Osteoblast (primary cell): ENCODE data around the gene PI4K2B. TPM values are rescaled to one million over a fixed set of nuclear protein-coding genes. Genes with fewer than 3 reads are reported as not detected.
A peak's percentile ranks its signal among the peaks of the same experiment; 100 is the strongest.
"Not testable (repeated sequence)": the region's sequence is repeated elsewhere in the genome, so short reads cannot be mapped to it uniquely, and the experiment has no call there.

Source experiments
- DNase-seq: peaks from one replicate; pipeline ENCODE4 v3.0.0; 2011; ENCODE audit warnings: low spot score, mixed read lengths; ENCODE audit not compliant: insufficient read length; ENCODE audit errors: missing footprints
- H2AFZ ChIP-seq: 2 replicates; pipeline ENCODE4 v1.6.0; 2011; ENCODE audit warnings: mild to moderate bottlenecking, low read length
- H3K27ac ChIP-seq: 2 replicates; pipeline ENCODE4 v1.5.1; 2011; ENCODE audit warnings: mild to moderate bottlenecking, low read depth, low read length, moderate library complexity
- H3K27me3 ChIP-seq: 2 replicates; pipeline ENCODE4 v1.6.0; 2012; ENCODE audit warnings: mild to moderate bottlenecking, control low read depth, inconsistent platforms, low read length, moderate library complexity; ENCODE audit not compliant: insufficient read depth
- H3K36me3 ChIP-seq: 2 replicates; pipeline ENCODE4 v1.5.1; 2011; ENCODE audit warnings: mild to moderate bottlenecking, low read length, control low read depth, moderate library complexity; ENCODE audit not compliant: insufficient read depth
- H3K4me1 ChIP-seq: 2 replicates; pipeline ENCODE4 v1.5.1; 2011; ENCODE audit warnings: mild to moderate bottlenecking, low read length, control low read depth, moderate library complexity; ENCODE audit not compliant: insufficient read depth
- H3K4me2 ChIP-seq: 2 replicates; pipeline ENCODE4 v1.6.0; 2011; ENCODE audit warnings: mild to moderate bottlenecking, low read length; ENCODE audit not compliant: insufficient read depth
- H3K4me3 ChIP-seq: fragments of 200-600 bp; sonication (generic); 3 replicates; pipeline ENCODE4 v1.5.1; 2012; ENCODE audit warnings: mild to moderate bottlenecking, low read length, inconsistent platforms; ENCODE audit not compliant: insufficient read depth
- H3K79me2 ChIP-seq: 2 replicates; pipeline ENCODE4 v1.6.0; 2012; ENCODE audit warnings: mild to moderate bottlenecking, low read length, control low read depth, inconsistent platforms; ENCODE audit not compliant: insufficient read depth
- H3K9me3 ChIP-seq: 2 replicates; pipeline ENCODE4 v1.5.1; 2011; ENCODE audit warnings: low read depth, low read length, control low read depth
- H4K20me1 ChIP-seq: 2 replicates; pipeline ENCODE4 v1.6.0; 2012; ENCODE audit warnings: mild to moderate bottlenecking, low read length, control low read depth; ENCODE audit not compliant: insufficient read depth
- total RNA-seq: library from RNA; depleted of rRNA; stranded (reverse); fragments of >200 nt; gene quantifications from 2 replicates; pipeline ENCODE4 v1.2.3, GENCODE V29; 2012
- TF ChIP-seq, protein P1 (sequence below): IDR thresholded peaks from 2 replicates; pipeline ENCODE4 v1.5.1; 2011; ENCODE audit warnings: mild to moderate bottlenecking, low read depth, low read length, moderate library complexity; ENCODE audit errors: extremely low read depth

Gene PI4K2B
- total RNA-seq, 1 donor: 20.3 TPM

DNA sequence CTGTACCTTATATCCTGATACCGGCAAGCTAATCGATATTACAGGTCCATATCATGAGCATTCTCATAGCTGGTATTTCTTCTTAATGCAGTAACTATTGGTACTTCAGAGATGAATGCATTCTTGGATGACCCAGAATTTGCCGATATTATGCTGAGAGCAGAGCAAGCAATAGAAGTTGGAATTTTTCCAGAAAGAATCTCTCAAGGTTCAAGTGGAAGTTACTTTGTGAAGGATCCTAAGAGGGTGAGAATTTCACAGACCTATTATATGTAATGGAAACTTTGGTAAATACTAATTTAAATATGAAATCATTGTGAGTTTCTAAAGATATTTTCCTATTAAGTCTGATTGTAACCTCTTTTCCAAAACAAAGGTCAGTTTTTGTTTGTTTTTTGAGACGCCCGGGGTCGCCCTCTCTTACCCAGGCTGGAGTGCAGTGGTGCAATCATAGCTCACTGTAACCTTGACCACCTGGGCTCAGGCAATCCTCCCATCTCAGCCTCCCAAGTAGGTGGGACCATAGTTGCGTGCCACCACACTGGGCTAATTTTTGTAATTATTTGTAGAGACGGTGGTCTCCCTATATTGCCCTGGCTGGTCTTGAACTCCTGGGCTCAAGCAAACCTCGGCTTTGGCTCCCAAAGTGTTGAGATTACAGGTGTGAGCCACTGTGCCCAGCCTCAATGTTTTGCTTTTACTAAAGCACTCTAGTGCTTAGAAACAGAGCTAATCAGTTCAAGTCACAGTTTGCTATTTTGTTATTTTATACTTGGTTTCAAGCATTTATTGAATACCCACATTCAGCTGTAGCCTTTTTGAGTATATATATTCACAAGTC lies 18.6 kb downstream of the PI4K2B start:
- no peaks in the 10 kb centered on the region for H3K9me3 ChIP-seq
- H4K20me1 ChIP-seq: no peaks in the 10 kb centered on the region
- peak overlapping the region; percentile 27 for H2AFZ ChIP-seq
- no peak for DNase-seq
- TF ChIP-seq, protein P1, sequence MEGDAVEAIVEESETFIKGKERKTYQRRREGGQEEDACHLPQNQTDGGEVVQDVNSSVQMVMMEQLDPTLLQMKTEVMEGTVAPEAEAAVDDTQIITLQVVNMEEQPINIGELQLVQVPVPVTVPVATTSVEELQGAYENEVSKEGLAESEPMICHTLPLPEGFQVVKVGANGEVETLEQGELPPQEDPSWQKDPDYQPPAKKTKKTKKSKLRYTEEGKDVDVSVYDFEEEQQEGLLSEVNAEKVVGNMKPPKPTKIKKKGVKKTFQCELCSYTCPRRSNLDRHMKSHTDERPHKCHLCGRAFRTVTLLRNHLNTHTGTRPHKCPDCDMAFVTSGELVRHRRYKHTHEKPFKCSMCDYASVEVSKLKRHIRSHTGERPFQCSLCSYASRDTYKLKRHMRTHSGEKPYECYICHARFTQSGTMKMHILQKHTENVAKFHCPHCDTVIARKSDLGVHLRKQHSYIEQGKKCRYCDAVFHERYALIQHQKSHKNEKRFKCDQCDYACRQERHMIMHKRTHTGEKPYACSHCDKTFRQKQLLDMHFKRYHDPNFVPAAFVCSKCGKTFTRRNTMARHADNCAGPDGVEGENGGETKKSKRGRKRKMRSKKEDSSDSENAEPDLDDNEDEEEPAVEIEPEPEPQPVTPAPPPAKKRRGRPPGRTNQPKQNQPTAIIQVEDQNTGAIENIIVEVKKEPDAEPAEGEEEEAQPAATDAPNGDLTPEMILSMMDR: no peak
- H3K27me3 ChIP-seq: no peaks in the 10 kb centered on the region
- peak overlapping the region; percentile 76 for H3K4me2 ChIP-seq
- no peaks in the 10 kb centered on the region for H3K36me3 ChIP-seq
- H3K4me1 ChIP-seq: peaks cover 6% of the 10 kb centered on the region
- H3K4me3 ChIP-seq: peak overlapping the region; percentile 55
- peak overlapping the region; percentile 38 for H3K27ac ChIP-seq
- peaks cover 42% of the 10 kb centered on the region for H3K79me2 ChIP-seq

DNA sequence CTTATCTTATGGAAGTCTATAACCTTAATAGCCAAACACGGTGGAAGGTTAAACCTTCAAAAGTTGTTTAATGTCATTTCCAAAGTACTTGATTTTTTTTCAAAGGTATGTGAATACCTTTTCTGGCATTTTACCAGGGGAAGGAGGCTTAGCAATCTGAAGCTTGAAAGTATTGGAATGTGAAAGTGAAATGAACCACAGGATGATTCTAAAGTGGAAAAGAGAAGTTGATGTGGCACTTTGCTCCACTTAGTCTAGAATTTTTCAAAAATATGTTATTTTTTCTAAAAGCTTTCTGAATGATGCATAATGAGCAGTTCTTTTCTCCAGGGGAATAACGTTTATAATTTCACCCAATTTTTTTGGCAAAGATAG lies 19.2 kb downstream of the PI4K2B start:
- peak overlapping the region; percentile 38 for H3K27ac ChIP-seq
- H3K4me2 ChIP-seq: peak overlapping the region; percentile 76
- no peaks in the 10 kb centered on the region for H4K20me1 ChIP-seq
- H3K79me2 ChIP-seq: peaks cover 36% of the 10 kb centered on the region
- H3K27me3 ChIP-seq: no peaks in the 10 kb centered on the region
- peak overlapping the region; percentile 27 for H2AFZ ChIP-seq
- peaks cover 6% of the 10 kb centered on the region for H3K4me1 ChIP-seq
- TF ChIP-seq, protein P1: no peak
- no peaks in the 10 kb centered on the region for H3K9me3 ChIP-seq
- no peaks in the 10 kb centered on the region for H3K36me3 ChIP-seq
- peak; percentile 87 for DNase-seq
- H3K4me3 ChIP-seq: peak overlapping the region; percentile 55

DNA sequence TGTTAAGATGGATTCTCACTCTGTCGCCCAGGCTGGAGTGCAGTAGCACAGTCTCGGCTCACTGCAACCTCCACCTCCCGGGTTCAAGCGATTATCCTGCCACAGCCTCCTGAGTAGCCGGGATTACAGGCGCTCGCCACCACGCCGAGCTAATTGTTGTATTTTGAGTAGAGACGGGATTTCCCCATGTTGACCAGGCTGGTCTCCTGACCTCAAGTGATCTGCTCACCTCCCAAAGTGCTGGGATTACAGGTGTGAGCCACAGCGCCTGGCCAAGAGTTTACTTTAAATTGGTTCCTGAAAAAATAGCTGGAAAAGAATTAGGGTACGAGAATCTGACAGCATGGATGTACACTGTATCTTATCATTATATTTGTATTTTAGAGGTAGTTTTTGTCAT lies 20.0 kb downstream of the PI4K2B start:
- not testable (repeated sequence) for H3K27ac ChIP-seq, H4K20me1 ChIP-seq, DNase-seq, H3K9me3 ChIP-seq, H3K4me3 ChIP-seq, H3K4me1 ChIP-seq, H3K27me3 ChIP-seq, H3K36me3 ChIP-seq, H2AFZ ChIP-seq, H3K4me2 ChIP-seq
- H3K79me2 ChIP-seq: peaks cover 32% of the 10 kb centered on the region

DNA sequence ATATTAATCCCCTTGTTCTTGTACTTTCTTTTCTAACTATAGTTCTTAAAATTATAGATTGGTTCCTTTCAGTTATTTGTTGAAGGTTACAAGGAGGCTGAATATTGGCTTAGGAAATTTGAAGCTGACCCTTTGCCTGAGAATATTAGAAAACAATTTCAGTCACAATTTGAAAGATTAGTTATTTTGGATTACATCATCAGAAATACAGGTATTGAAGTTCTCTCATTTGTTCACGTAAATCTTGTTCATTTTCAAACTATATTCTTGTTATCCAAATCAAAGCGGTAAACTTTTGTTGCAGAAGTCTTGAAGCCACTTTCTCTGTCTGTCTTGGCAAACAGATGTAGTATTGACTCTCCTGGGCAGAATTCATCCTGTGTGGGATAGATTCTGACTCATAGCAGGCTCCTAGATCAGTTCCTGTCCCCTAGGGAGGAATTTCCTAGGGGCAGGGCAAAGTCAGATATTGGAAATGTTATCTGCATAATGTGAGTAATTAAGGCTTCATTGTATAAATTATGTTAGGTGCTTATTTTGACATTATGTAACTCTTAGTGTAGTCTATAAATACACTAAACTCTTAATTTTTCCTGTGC lies 25.2 kb downstream of the PI4K2B start:
- Histone ChIP-seq H4K20me1 (no peaks in the 10 kb centered on the region), H3K27me3 (no peaks in the 10 kb centered on the region)
- DNase-seq: no peak

More for the DNA sequence above, 25.2 kb downstream of the PI4K2B start:
- H3K27ac ChIP-seq: no peak overlapping the region
- peaks cover 3% of the 10 kb centered on the region for H3K36me3 ChIP-seq
- no peak overlapping the region for H2AFZ ChIP-seq
- no peak overlapping the region for H3K4me2 ChIP-seq
- H3K4me3 ChIP-seq: no peak overlapping the region
- TF ChIP-seq, protein P1: no peak
- H3K9me3 ChIP-seq: no peaks in the 10 kb centered on the region
- peaks cover 3% of the 10 kb centered on the region for H3K4me1 ChIP-seq
- peaks cover 2% of the 10 kb centered on the region for H3K79me2 ChIP-seq
